ENCODE data around the gene ASCC1.

GRCh38 chr10:72158176-72158575, 57.9 kb downstream of the ASCC1 start:
- TF ChIP-seq CTCF (conservative IDR thresholded peaks at IDR 0.05; ENCODE audit: low read depth in 2 of 2) (no peak), POLR2AphosphoS5 (IDR thresholded peaks at IDR 0.05; ENCODE audit: low read depth) (no peak), STAT1 (IDR thresholded peaks at IDR 0.05; ENCODE audit: unreplicated experiment) (no peak), EZH2 (IDR thresholded peaks at IDR 0.05; ENCODE audit: low read depth, unreplicated experiment) (no peak), EZH2phosphoT487 (IDR thresholded peaks at IDR 0.05; ENCODE audit: unreplicated experiment) (no peak), JUNB (IDR thresholded peaks at IDR 0.05; ENCODE audit: unreplicated experiment) (no peak), ZNF114 (CRISPR knock-in tag; IDR thresholded peaks at IDR 0.05) (no peak), CREB1 (CRISPR knock-in tag; IDR thresholded peaks at IDR 0.05; ENCODE audit: low read depth) (no peak), NANOG (IDR thresholded peaks at IDR 0.05; ENCODE audit: borderline replicate concordance) (no peak)
- TF ChIP-seq, protein P1, sequence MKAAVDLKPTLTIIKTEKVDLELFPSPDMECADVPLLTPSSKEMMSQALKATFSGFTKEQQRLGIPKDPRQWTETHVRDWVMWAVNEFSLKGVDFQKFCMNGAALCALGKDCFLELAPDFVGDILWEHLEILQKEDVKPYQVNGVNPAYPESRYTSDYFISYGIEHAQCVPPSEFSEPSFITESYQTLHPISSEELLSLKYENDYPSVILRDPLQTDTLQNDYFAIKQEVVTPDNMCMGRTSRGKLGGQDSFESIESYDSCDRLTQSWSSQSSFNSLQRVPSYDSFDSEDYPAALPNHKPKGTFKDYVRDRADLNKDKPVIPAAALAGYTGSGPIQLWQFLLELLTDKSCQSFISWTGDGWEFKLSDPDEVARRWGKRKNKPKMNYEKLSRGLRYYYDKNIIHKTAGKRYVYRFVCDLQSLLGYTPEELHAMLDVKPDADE (IDR thresholded peaks at IDR 0.05): no peak
- TF ChIP-seq, protein P2, sequence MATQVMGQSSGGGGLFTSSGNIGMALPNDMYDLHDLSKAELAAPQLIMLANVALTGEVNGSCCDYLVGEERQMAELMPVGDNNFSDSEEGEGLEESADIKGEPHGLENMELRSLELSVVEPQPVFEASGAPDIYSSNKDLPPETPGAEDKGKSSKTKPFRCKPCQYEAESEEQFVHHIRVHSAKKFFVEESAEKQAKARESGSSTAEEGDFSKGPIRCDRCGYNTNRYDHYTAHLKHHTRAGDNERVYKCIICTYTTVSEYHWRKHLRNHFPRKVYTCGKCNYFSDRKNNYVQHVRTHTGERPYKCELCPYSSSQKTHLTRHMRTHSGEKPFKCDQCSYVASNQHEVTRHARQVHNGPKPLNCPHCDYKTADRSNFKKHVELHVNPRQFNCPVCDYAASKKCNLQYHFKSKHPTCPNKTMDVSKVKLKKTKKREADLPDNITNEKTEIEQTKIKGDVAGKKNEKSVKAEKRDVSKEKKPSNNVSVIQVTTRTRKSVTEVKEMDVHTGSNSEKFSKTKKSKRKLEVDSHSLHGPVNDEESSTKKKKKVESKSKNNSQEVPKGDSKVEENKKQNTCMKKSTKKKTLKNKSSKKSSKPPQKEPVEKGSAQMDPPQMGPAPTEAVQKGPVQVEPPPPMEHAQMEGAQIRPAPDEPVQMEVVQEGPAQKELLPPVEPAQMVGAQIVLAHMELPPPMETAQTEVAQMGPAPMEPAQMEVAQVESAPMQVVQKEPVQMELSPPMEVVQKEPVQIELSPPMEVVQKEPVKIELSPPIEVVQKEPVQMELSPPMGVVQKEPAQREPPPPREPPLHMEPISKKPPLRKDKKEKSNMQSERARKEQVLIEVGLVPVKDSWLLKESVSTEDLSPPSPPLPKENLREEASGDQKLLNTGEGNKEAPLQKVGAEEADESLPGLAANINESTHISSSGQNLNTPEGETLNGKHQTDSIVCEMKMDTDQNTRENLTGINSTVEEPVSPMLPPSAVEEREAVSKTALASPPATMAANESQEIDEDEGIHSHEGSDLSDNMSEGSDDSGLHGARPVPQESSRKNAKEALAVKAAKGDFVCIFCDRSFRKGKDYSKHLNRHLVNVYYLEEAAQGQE (IDR thresholded peaks at IDR 0.05; ENCODE audit: unreplicated experiment): no peak
- TF ChIP-seq, protein P3, sequence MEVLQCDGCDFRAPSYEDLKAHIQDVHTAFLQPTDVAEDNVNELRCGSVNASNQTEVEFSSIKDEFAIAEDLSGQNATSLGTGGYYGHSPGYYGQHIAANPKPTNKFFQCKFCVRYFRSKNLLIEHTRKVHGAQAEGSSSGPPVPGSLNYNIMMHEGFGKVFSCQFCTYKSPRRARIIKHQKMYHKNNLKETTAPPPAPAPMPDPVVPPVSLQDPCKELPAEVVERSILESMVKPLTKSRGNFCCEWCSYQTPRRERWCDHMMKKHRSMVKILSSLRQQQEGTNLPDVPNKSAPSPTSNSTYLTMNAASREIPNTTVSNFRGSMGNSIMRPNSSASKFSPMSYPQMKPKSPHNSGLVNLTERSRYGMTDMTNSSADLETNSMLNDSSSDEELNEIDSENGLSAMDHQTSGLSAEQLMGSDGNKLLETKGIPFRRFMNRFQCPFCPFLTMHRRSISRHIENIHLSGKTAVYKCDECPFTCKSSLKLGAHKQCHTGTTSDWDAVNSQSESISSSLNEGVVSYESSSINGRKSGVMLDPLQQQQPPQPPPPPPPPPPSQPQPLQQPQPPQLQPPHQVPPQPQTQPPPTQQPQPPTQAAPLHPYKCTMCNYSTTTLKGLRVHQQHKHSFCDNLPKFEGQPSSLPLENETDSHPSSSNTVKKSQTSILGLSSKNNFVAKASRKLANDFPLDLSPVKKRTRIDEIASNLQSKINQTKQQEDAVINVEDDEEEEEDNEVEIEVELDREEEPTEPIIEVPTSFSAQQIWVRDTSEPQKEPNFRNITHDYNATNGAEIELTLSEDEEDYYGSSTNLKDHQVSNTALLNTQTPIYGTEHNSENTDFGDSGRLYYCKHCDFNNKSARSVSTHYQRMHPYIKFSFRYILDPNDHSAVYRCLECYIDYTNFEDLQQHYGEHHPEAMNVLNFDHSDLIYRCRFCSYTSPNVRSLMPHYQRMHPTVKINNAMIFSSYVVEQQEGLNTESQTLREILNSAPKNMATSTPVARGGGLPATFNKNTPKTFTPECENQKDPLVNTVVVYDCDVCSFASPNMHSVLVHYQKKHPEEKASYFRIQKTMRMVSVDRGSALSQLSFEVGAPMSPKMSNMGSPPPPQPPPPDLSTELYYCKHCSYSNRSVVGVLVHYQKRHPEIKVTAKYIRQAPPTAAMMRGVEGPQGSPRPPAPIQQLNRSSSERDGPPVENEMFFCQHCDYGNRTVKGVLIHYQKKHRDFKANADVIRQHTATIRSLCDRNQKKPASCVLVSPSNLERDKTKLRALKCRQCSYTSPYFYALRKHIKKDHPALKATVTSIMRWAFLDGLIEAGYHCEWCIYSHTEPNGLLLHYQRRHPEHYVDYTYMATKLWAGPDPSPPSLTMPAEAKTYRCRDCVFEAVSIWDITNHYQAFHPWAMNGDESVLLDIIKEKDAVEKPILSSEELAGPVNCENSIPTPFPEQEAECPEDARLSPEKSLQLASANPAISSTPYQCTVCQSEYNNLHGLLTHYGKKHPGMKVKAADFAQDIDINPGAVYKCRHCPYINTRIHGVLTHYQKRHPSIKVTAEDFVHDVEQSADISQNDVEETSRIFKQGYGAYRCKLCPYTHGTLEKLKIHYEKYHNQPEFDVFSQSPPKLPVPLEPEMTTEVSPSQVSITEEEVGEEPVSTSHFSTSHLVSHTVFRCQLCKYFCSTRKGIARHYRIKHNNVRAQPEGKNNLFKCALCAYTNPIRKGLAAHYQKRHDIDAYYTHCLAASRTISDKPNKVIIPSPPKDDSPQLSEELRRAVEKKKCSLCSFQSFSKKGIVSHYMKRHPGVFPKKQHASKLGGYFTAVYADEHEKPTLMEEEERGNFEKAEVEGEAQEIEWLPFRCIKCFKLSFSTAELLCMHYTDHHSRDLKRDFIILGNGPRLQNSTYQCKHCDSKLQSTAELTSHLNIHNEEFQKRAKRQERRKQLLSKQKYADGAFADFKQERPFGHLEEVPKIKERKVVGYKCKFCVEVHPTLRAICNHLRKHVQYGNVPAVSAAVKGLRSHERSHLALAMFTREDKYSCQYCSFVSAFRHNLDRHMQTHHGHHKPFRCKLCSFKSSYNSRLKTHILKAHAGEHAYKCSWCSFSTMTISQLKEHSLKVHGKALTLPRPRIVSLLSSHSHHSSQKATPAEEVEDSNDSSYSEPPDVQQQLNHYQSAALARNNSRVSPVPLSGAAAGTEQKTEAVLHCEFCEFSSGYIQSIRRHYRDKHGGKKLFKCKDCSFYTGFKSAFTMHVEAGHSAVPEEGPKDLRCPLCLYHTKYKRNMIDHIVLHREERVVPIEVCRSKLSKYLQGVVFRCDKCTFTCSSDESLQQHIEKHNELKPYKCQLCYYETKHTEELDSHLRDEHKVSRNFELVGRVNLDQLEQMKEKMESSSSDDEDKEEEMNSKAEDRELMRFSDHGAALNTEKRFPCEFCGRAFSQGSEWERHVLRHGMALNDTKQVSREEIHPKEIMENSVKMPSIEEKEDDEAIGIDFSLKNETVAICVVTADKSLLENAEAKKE (CRISPR knock-in tag; IDR thresholded peaks at IDR 0.05): no peak

Data from GM23338 (cell line).